ENCODE data around the gene APOBEC3A.

The APOBEC3A gene

GRCh38 chr22:38927033-38927781 is 30.2 kb upstream of the APOBEC3A start:
- Histone ChIP-seq H3K9ac (ENCODE audit: low read length) (no peak overlapping the region), H3K4me2 (ENCODE audit: low read length) (no peak overlapping the region), H3F3A (ENCODE audit: insufficient read depth, low read length) (no peaks in the 10 kb centered on the region), H3K9me3 (ENCODE audit: low read length) (no peaks in the 10 kb centered on the region), H3K4me3 (ENCODE audit: low read depth, low read length, poor library complexity, severe bottlenecking) (no peak overlapping the region), H3K27me3 (ENCODE audit: insufficient read depth, low read length) (no peaks in the 10 kb centered on the region), H4K20me1 (ENCODE audit: insufficient read depth, low read length) (no peaks in the 10 kb centered on the region), H3K4me1 (ENCODE audit: insufficient read depth, low read length, severe bottlenecking) (no peaks in the 10 kb centered on the region), H2AFZ (ENCODE audit: low read length) (no peak overlapping the region), H3K79me2 (ENCODE audit: insufficient read depth, low read length) (no peaks in the 10 kb centered on the region), H3K27ac (ENCODE audit: low read depth, low read length, poor library complexity, severe bottlenecking) (no peak overlapping the region), H3K9me2 (ENCODE audit: low read depth, low read length) (no peaks in the 10 kb centered on the region), H3K36me3 (ENCODE audit: insufficient read depth, low read length) (no peaks in the 10 kb centered on the region)
- TF ChIP-seq CTCF (IDR thresholded peaks at IDR 0.05; ENCODE audit: low read length): peak; percentile 27; the same call in 1 of the 2 replicates
- TF ChIP-seq EZH2 (IDR thresholded peaks at IDR 0.05; ENCODE audit: borderline replicate concordance, low read length): no peak

- H3K9me3 ChIP-seq (ENCODE audit: low read length): no peaks in the 10 kb centered on the region
- no peaks in the 10 kb centered on the region for H4K20me1 ChIP-seq (ENCODE audit: insufficient read depth, low read length)
- no peak overlapping the region for H2AFZ ChIP-seq (ENCODE audit: low read length)
- no peak for TF ChIP-seq EZH2 (IDR thresholded peaks at IDR 0.05; ENCODE audit: borderline replicate concordance, low read length)
- no peaks in the 10 kb centered on the region for H3F3A ChIP-seq (ENCODE audit: insufficient read depth, low read length)
- no peak overlapping the region for H3K4me2 ChIP-seq (ENCODE audit: low read length)
- no peaks in the 10 kb centered on the region for H3K4me1 ChIP-seq (ENCODE audit: insufficient read depth, low read length, severe bottlenecking)
- H3K27ac ChIP-seq (ENCODE audit: low read depth, low read length, poor library complexity, severe bottlenecking): no peak overlapping the region
- H3K27me3 ChIP-seq (ENCODE audit: insufficient read depth, low read length): no peaks in the 10 kb centered on the region
- H3K9me2 ChIP-seq (ENCODE audit: low read depth, low read length): no peaks in the 10 kb centered on the region
- no peaks in the 10 kb centered on the region for H3K36me3 ChIP-seq (ENCODE audit: insufficient read depth, low read length)
- H3K9ac ChIP-seq (ENCODE audit: low read length): no peak overlapping the region
- no peaks in the 10 kb centered on the region for H3K79me2 ChIP-seq (ENCODE audit: insufficient read depth, low read length)
- no peak overlapping the region for H3K4me3 ChIP-seq (ENCODE audit: low read depth, low read length, poor library complexity, severe bottlenecking)
Measured at GRCh38 chr22:38930512-38930911, 26.9 kb upstream of the APOBEC3A start.

- no peak overlapping the region for H3K4me3 ChIP-seq (ENCODE audit: low read depth, low read length, poor library complexity, severe bottlenecking)
- H3K9me3 ChIP-seq (ENCODE audit: low read length): no peaks in the 10 kb centered on the region
- no peak overlapping the region for H3K4me2 ChIP-seq (ENCODE audit: low read length)
- no peak overlapping the region for H3K27ac ChIP-seq (ENCODE audit: low read depth, low read length, poor library complexity, severe bottlenecking)
- no peaks in the 10 kb centered on the region for H3K9me2 ChIP-seq (ENCODE audit: low read depth, low read length)
- H2AFZ ChIP-seq (ENCODE audit: low read length): no peak overlapping the region
- H3F3A ChIP-seq (ENCODE audit: insufficient read depth, low read length): no peaks in the 10 kb centered on the region
- no peaks in the 10 kb centered on the region for H3K79me2 ChIP-seq (ENCODE audit: insufficient read depth, low read length)
- TF ChIP-seq CTCF (IDR thresholded peaks at IDR 0.05; ENCODE audit: low read length): no peak
- no peak for TF ChIP-seq EZH2 (IDR thresholded peaks at IDR 0.05; ENCODE audit: borderline replicate concordance, low read length)
- no peaks in the 10 kb centered on the region for H3K27me3 ChIP-seq (ENCODE audit: insufficient read depth, low read length)
- no peaks in the 10 kb centered on the region for H3K36me3 ChIP-seq (ENCODE audit: insufficient read depth, low read length)
- no peak overlapping the region for H3K9ac ChIP-seq (ENCODE audit: low read length)
- H4K20me1 ChIP-seq (ENCODE audit: insufficient read depth, low read length): no peaks in the 10 kb centered on the region
- no peaks in the 10 kb centered on the region for H3K4me1 ChIP-seq (ENCODE audit: insufficient read depth, low read length, severe bottlenecking)
Measured at GRCh38 chr22:38935023-38935422, 22.4 kb upstream of the APOBEC3A start.

- H3K4me1 ChIP-seq (ENCODE audit: insufficient read depth, low read length, severe bottlenecking): no peaks in the 10 kb centered on the region
- no peaks in the 10 kb centered on the region for H3K9me3 ChIP-seq (ENCODE audit: low read length)
- H3K9me2 ChIP-seq (ENCODE audit: low read depth, low read length): no peaks in the 10 kb centered on the region
- H3K9ac ChIP-seq (ENCODE audit: low read length): no peak overlapping the region
- no peak overlapping the region for H3K4me2 ChIP-seq (ENCODE audit: low read length)
- TF ChIP-seq CTCF (IDR thresholded peaks at IDR 0.05; ENCODE audit: low read length) (no peak), EZH2 (IDR thresholded peaks at IDR 0.05; ENCODE audit: borderline replicate concordance, low read length) (no peak)
- no peak overlapping the region for H3K4me3 ChIP-seq (ENCODE audit: low read depth, low read length, poor library complexity, severe bottlenecking)
- no peaks in the 10 kb centered on the region for H4K20me1 ChIP-seq (ENCODE audit: insufficient read depth, low read length)
- H2AFZ ChIP-seq (ENCODE audit: low read length): no peak overlapping the region
- H3K27me3 ChIP-seq (ENCODE audit: insufficient read depth, low read length): no peaks in the 10 kb centered on the region
- no peaks in the 10 kb centered on the region for H3F3A ChIP-seq (ENCODE audit: insufficient read depth, low read length)
- H3K36me3 ChIP-seq (ENCODE audit: insufficient read depth, low read length): no peaks in the 10 kb centered on the region
- H3K79me2 ChIP-seq (ENCODE audit: insufficient read depth, low read length): no peaks in the 10 kb centered on the region
- no peak overlapping the region for H3K27ac ChIP-seq (ENCODE audit: low read depth, low read length, poor library complexity, severe bottlenecking)
Measured at GRCh38 chr22:38935616-38936015, 21.8 kb upstream of the APOBEC3A start.

Data from OCI-LY1 (cell line).